WI38 (cell line): ENCODE data around the gene HOXA2.

Source experiments
- H3K4me3 ChIP-seq: 2 replicates; pipeline ENCODE4 v1.5.1; 2011; ENCODE audit warnings: low read depth, mild to moderate bottlenecking, control low read depth, low read length
- CTCF ChIP-seq: IDR thresholded peaks from 2 replicates; pipeline ENCODE4 v1.5.1; 2012; ENCODE audit warnings: low read depth, mild to moderate bottlenecking, control low read depth, low read length

HOXA2 gene

GRCh38 chr7:27116031-27116961 lies 13.8 kb upstream of the HOXA2 start:
- TF ChIP-seq CTCF, result peak; percentile 12; the same call in 1 of the 2 replicates
- peak overlapping the region; percentile 83 for H3K4me3 ChIP-seq

- no peak for TF ChIP-seq CTCF
- peak overlapping the region; percentile 83 for H3K4me3 ChIP-seq
These were observed 12.9 kb upstream of the HOXA2 start for GRCh38 chr7:27115221-27116026.

- H3K4me3 ChIP-seq, result peak overlapping the region; percentile 83
- no peak for TF ChIP-seq CTCF
These were observed 12.4 kb upstream of the HOXA2 start for GRCh38 chr7:27114881-27115220.

GRCh38 chr7:27113991-27114769 lies 11.7 kb upstream of the HOXA2 start:
- H3K4me3 ChIP-seq, result peak overlapping the region; percentile 65
- no peak for TF ChIP-seq CTCF

GRCh38 chr7:27112955-27113949 lies 10.8 kb upstream of the HOXA2 start:
- TF ChIP-seq CTCF, result no peak

GRCh38 chr7:27112361-27112760 lies 9.9 kb upstream of the HOXA2 start:
- no peak for TF ChIP-seq CTCF
- H3K4me3 ChIP-seq, result peak overlapping the region; percentile 65

More at GRCh38 chr7:27112955-27113949, 10.8 kb upstream of the HOXA2 start:
- peak overlapping the region; percentile 65 for H3K4me3 ChIP-seq
